GM19023 (cell line): Measurements from ENCODE around the gene PKIB.

ENCODE experiments used
- ATAC-seq: cut with Tn5 transposase; IDR thresholded peaks from one replicate; pipeline ENCODE4 v1.9.1; 2021; ENCODE audit warnings: mild to moderate bottlenecking, moderate library complexity; ENCODE audit not compliant: unreplicated experiment

Gene PKIB

DNA sequence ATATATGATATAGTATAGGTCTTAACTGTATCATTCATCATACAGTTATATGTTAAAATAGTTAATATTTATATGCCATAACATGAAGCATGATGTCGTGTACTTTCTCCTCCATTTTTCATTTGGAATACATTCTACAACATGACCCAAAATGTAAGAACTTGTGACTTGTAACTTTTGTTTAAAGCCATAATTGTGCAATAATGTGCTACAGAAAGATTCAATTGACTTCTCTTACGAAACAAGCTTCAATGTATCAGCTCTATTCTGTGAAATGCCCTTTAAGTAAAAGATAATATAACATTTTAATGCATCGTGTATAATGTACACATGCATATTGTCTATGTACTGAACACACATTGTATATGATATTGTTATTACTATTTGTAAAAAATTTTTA, 92.6 kb downstream of the PKIB start:
- ATAC-seq, result no peak

DNA sequence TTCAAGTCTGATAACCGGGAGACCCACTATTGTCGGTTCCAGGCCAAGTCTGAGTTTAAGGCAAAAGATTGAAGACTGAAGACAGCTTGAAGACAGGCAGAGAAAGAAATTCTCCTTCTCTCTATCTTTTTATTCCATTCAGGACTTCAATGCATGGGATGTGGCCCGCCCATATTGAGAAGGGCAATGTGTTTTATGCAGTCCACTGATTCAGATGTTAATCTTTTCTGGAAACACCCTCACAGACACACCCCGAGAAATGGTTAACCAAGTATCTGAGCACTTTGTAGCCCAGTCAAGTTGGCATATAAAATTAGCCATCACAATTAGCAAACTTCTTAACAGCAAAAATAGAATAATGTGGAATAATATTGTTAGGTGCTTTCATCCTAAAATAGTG, 93.9 kb downstream of the PKIB start:
- ATAC-seq, result no peak

DNA sequence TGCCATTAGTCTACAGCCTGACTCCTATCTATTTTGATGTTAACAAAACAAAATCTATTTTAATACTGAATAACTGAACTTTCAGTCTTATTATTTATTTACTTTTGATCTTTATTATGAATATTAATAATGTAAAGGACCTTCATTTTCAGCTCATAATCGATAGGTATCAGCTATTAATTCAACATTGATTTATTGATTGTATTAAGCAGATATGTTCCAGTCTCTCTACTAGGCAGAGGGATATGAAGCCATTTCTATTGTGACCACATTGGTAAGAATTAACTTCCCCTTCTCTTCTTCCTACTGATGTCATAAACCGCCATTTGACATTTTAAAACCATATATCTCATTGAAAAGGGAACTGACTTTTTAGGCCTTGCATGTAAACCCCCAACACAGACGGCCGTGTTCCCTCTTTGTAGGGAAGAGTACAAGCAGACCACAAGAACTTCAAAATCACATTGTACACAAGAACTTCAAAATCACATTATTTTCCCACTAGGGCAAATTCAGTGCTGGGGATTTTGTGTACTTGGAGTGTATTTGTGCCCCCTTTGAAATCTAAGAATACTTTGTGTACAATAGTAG, 99.8 kb downstream of the PKIB start:
- no peak for ATAC-seq

DNA sequence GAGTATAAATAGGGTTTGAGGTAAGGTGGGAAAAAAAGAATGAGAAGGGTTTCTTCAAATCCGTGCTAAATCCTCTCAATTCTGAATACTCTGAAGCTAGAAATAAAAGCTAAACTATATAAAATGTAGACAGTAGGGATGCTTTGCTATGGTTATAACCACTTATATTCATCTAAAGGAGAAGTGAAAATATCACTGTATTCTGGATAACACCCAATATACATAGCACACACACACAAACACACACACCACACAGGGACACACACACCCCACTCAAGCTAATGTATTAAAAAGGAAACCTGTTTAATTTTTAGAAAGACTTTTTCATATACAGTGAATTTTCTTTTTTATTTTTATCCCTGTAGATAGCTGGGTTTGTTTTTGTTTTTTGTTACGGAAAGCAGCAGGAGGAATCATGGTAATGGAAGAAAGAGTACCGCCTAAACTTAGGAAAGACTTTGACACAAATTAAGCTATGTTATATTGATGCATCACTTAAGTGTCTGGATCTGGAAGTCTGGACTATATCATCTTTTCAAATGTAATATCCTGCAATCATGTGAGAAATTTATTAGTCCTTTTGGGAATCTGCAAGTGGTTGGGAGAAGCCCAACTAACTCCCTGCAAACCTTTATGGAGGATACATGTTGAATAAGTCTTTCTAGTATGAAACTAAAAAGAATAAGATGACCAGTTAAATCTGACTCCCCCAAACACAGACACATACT, 100.9 kb downstream of the PKIB start:
- ATAC-seq, result no peak

DNA sequence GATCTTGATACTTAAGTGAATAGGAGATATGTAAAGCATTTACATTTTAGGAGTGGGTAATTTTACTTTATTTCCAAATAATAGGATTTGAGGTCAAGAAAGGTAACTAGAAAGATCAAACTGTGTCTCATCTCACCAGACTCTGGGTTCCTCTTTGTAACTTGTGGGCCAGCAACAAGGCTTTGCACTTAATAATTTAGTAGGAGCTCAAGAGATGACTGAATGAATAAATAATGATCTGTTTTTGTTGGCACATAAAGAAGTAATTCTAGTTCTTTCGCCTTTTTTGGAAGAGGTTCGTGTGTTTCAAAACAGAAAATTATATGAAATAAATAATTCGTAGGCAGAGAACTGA, 101.9 kb downstream of the PKIB start:
- ATAC-seq, result no peak

DNA sequence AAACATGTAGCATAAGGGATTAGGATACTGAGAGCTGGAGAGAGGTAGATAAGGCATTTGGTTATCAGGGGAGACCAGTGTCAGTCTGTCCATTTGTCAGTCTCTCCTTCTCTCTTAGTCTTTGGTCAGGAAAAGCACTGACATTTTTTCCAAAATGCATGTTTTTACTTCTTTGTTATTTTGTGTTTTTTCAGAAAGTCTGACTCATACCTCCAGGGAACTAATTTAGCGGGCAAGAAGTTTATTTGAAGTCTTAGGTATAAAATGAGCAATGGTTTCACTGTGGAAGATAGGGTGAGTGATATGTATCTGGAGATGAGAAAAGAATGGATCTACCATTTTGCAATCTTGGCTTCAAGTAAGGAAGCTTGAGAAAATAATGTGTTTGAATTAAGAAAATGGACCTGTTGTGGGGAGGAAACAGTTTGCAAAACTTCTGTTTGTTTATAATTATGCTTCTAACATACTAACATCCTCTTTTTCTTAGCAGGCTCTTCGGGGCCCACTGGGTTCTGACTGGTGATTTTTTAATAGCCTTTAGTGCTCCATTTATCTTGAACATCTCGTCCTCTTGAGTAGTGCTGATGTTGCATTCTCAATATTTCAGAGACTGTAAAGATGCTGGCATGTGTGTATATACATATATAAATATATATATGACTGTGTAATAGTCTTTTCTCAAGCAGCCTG, 102.4 kb downstream of the PKIB start:
- no peak for ATAC-seq

DNA sequence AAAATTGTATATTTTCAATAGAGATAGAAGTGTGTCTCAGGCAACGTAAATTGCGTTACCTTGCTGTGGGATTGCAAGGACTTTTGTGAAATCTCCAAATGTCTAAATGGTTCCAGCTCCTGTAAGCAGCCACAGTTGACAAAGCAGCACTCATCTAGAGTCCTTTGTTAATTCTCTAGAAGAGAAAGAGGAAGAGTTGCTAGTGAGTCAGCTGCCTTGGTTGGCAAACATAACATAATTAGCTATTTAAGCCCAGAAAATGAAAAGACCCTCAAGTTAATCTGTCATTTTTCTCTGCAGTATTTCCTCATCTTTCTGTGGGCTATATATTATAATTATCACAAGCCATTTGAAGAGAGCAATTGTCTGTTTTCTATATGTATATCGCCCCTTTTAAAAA, 102.9 kb downstream of the PKIB start:
- ATAC-seq, result no peak

DNA sequence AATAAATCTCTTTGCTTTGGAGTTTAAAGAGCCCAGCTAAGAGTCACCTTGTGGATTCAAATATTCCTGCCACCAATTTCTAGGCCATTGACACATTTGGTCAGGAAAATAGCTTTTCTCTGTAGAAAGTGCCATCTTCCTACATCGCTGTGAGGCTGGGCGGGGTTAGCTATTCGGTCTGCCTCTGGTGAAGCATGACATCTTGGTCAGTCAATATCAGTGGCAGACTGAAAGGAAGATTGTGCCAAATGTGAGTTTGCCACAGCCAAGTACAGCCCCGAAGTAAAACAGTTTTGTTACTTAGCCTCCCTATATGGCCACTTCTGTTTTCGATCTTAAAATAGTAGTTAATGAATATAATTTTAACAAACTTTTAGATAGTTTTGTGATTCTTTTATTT, 103.9 kb downstream of the PKIB start:
- ATAC-seq, result no peak

DNA sequence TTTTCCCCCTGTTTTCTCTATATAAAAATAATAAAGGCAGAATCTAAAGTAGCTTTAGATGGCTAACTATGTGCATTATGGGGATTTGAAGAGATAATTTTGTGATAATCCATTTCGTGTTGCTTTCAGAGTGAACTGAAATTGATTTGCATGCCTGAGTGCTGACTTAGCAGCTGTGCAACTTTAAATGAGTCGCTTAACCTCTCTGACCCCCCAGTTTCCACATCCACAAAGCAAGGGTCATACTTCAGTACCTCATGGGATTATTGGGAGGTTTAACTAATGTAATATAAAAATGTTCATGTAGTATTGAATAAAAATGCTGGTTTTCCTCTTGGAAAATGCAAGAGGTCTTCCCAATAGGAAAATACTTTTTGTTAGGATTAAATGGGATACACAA, 105.5 kb downstream of the PKIB start:
- ATAC-seq, result no peak

DNA sequence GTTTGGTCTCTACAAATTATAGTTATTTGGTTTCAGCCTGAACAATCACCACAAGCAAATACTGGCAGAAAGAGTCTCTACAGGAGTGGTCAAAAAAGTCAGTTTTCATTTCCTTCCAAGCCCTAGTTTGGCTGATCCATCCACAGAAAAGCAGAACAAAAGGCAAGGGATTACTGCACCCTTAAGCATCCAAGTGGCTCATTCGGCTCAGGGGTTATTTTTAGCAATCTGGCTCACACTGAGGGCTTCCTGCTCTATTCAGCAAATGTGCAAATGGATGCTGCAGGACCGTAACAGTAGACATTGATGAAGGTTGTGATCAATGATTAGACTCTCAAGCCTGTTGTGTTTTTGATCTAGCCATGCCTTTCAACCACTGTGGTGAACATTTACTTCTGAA, 107.1 kb downstream of the PKIB start:
- no peak for ATAC-seq

DNA sequence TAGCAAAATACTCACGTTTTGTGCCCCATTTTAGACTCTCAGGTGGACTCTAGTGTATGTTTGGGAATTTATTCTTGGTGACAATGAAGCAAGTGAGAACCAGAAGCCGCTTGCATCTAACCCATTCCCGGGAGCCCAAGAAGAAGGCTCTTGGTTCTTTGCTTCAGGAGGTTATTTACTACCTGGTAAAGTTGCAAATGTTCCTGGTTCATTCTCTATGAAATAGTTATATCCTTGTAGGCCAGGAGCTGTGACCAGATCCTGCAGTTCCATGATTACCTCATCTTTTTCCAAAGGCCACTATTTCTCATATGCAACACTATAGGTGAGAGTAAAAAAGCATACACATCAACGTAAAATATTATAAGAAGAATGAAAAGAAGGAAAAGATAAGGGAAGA, 108.4 kb downstream of the PKIB start:
- ATAC-seq, result no peak

DNA sequence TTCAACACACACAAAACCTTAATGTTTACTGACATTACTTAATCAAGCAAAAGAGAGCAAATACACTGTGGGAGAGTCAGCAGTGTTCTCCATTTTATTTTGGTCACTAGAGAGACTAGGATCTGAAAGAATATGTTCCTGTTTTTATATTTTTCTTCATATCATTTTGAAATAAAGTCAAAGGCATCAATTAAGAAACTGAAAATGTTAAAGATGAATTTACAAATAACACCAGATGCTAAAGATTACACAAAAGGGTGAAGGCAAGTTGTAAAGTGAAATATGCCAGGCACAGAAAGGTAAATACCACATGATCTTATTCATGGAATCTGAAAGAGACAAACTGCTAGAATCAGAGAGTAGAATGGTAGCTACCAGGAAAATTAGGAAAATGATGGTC, 109.0 kb downstream of the PKIB start:
- ATAC-seq, result no peak

DNA sequence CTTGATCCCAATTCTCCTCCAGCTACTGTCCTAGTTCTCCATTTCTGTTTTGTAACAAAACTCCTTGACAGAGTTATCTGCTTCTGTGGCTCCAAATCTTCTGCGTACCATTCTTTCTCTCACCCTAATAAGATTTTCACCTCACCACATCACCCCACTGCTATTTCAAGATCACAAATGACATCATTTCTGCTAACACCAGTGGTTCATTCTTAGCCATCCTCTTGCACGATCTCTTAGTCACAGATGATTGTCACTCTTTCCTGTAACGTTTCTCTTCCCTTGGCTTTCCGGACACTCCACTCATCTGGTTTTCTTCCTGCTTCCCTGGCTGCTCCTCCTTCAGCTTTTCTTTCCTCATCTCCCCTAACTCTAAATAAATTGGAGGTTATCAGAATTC, 112.5 kb downstream of the PKIB start:
- ATAC-seq, result no peak

DNA sequence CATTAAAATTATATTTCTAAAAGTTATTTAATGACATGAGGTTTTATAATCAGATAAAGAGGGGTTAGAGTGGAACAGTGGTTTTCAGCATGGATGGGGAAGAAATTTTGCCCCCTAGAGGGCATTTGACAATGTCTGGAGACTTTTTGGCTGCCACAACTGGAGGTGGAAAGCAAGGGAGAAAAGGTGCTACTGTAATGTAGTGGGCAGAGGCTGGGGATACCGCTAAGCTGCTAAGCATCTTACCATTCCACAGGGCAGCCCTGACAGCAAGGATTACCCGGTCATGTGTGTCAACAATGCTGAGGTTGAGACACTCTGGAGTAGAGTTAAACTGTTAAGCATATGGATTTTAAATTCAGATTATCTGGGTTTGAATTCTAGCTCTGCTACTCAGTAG, 116.4 kb downstream of the PKIB start:
- ATAC-seq, result no peak

DNA sequence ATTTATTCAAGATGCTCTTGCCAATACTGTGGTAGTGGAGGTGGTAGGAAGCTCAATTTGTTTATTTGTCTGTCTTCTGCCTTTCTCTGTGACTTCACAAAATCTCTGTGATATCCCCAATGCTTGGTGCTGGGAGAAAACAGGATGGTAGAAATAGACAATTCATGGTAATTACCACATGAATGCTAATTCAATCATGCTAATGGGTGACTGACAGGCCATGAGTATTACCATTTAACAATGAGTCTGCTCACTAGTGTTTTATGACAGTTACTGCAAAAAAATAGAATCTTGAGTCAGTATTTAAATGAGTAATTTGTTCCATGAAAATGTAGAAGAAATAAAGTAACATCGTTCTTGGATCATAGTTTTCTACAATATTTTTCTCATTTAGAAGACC, 117.0 kb downstream of the PKIB start:
- ATAC-seq, result no peak

DNA sequence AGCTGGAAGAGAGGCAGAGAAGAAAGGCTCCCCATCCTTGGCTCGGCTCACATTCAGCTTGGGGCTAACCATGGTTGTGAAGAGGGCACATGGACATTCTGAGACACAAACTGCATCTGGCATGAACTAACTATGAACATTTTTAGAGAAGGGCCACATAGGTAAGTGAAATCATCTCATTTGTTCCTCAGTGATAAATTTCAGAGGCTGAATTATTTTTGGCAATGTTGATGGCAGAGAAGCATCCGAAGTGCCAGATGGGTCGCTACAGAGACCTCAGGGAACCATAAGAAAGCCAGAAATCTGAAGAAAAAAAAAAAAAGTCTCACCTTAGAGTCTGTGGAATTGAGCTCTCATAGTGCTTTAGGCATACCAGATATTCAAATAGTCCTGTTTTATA, 120.1 kb downstream of the PKIB start:
- ATAC-seq, result no peak

DNA sequence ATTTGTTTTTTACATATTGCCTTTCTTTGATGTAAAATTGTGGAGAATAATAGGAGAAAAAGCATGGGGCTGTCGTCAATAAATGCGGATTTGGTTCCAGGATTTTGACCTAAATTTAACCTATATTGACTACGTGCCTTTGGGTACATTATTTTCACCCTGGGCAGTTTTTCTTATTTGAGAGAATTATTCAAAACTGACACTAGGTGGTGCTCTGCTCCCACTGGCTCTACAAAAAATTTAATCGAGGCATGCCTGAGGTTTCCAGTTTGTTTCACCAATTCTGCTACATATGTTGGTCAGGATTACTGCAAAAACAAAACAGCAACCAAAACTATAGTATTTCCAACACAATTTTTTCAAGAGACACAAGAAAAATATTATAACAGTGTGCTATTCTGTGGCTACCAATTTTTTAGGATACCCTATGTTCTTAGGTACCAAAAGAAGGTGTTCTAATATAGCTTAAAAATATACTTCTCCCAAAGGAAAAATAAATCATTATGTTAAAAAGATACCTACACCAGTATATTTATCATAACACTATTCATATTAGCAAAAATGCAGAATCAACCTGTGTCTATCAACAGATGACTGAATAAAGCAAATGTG, 120.7 kb downstream of the PKIB start:
- ATAC-seq, result no peak

DNA sequence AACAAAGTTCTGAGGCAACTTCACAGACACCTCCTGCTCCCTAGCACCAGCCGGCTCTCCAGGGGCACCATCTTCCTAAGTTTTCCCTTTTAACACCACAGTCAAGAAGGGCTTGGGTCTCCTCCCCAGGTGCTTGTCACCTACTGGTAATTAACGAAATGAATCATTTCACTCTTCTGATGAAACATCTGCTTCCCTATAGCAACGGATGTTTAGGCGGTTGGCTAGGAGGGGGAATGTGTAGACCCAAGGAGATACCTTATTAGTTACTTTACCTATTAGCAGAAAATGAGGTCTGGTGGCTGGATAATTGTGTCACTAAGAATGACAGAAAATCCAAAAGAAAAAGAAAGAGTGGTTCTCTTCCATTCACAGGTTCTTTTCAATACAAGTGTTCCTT, 123.1 kb downstream of the PKIB start:
- no peak for ATAC-seq

DNA sequence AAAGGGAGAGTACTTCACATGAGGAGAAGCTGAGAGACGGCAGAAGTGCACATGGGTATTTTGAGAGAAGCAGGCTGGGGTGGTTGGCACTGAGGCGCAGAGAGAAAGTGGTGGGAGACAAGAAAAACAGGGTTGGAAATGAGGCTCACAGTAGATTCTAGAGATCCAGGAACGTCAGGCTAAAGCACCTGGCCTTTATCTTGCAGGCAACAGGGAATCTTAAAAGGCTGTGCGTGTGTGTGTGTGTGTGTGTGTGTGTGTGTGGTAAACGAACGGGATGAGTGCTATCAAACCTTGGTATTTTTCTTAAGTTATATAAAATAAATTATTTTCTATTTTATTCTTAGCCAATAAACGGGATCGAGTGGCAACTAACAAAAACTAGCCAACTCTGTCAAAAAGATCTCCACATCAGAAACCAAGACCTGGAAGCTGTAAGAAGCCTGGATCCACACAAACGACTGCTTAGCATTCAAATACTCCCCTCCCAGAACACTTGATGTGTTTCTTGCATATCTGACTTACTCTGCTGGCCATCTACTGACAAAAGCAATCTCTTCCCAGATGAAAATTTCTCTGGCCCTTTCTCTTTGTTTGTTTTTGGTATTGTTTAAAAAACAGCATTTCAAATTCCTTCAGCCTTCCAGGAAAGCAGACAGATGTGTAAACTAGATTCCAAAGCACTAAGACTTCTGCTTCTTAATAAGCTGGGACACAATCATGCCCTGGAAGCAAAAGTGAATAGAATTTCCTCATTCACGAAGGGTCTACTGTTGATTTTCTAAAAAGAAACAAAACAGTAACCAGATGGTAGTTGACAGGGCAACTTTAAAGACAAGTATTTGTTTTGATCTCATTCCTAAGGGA, 124.6 kb downstream of the PKIB start:
- ATAC-seq, result no peak

DNA sequence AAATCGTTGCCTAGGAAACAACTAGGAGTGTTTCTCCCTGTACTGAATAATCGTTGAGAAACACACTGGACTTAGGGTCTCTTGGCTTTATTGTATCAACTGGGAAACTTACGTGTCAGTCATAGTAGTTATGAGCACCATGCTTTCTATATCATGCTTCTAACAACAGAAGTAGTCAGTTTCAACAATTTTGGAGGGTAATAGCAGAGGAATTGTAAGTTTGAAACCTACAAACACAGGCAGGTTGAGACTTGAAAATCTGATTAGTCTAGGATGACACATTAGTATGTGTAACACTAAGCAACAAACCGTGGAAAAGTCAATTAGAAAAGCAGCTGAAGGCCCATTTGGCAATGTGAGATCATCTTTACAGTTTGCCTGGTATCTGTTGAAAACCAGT, 125.4 kb downstream of the PKIB start:
- no peak for ATAC-seq

DNA sequence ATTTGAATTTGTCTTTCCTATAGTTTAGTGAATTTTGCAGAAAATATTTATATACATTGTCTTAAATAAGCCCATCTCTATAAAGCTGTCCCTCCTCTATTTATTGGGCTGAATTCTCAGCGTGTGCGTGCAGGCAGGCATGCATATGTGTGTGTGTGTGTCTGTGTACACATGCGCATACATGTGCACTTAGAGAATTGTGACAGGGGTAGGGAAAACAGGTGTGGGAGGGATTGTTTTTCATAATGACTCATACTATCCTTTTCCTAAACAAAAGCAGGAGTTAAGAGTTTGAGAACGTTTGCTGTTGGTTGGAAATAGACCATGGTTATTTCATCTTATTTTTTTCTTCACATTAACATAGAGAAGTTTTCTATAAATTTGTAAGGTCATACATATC, 126.0 kb downstream of the PKIB start:
- no peak for ATAC-seq
